ENCODE data around the gene GABRG2.

DNA sequence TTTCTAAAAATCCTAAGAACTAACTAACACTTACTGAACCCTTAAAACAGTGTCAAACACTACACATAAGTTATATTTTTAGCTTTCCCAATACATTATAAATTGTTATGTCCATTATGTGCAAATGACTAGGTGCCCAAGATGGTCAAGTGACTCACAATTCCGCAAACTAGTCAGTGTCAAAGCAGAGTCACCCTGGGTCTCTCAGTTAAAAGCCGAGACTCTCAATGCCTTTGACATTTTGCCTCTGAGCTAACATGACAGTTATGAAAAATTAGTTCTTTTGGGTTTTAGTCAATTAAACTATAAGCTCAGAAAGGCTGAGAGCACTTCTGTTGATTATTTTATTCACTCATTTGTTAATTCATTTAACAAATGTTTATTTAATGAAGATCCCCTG lies 42.3 kb upstream of the GABRG2 start:
- TF ChIP-seq BHLHE40 (IDR thresholded peaks at IDR 0.05; ENCODE audit: borderline replicate concordance) (no peak), ZNF384 (IDR thresholded peaks at IDR 0.05) (no peak), FOXM1 (IDR thresholded peaks at IDR 0.05; ENCODE audit: borderline replicate concordance) (no peak), LEF1 (IDR thresholded peaks at IDR 0.05; ENCODE audit: borderline replicate concordance) (no peak), NFRKB (IDR thresholded peaks at IDR 0.05) (no peak)
